Right lobe of liver (tissue), 4 donors: ENCODE measurements around the gene SYT3.

Experiments
- CTCF ChIP-seq, 4 donors: fragments of 200-600 bp in 3 of 4; fragments of 450-650 bp in 1 of 4; IDR thresholded peaks; one replicate each; pipeline versions ENCODE4 v1.5.1 to v1.8.0; 2016 to 2022; ENCODE audit warnings: antibody characterized with exemption in 4 of 4, mild to moderate bottlenecking in 2 of 4
- POLR2A ChIP-seq: fragments of 450-650 bp; IDR thresholded peaks from one replicate; pipeline ENCODE4 v1.6.1; 2017; ENCODE audit warnings: antibody characterized with exemption, mild to moderate bottlenecking
- donor health status: DM: no; HTN: no; CAD: no.
- donor health status: DM: no; HTN: no; CAD: no.
- donor health status: DM: no; HTN: yes; CAD: no.

- TF ChIP-seq POLR2A (no peak), CTCF (IDR thresholded peaks at IDR 0.05) (no peak)
Measured at GRCh38 chr19:50677636-50678035, 38.0 kb upstream of the SYT3 start.
